ENCODE results near the gene PLEKHA8. TPM values are rescaled to one million over a fixed set of nuclear protein-coding genes. Genes with fewer than 3 reads are reported as not detected.
A peak's percentile ranks its signal among the peaks of the same experiment; 100 is the strongest.
"Not testable (repeated sequence)": the region's sequence is repeated elsewhere in the genome, so short reads cannot be mapped to it uniquely, and the experiment has no call there.

The PLEKHA8 gene
- total RNA-seq, 6 experiments from 2014 or later: 2.7 to 8.1 (median 4.4) TPM

DNA sequence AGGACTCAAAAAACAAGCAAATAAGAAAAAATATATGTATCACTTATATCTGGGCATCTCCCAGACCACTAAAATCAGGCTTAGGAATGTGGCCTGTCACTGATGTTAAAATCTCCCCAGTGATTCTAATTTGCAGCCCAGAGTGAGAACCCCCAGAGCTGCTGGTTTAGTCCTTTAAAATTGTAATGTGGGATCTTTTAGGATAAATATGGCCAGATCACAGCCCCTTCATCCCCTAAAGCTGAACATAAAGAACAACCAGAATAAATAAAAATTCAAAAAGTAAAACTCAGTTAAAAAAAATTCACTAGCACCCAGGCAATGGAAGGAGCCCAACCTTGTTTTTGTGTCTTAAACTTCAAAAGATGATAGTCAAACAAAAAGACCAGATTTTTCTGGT is 60.1 kb downstream of the PLEKHA8 start:
- Histone ChIP-seq H3K4me3 (no peak overlapping the region), H3K9me3 (no peaks in the 10 kb centered on the region), H3K36me3 (no peaks in the 10 kb centered on the region), H3K27me3 (no peaks in the 10 kb centered on the region), H3K27ac (no peak overlapping the region), H3K4me1 (no peaks in the 10 kb centered on the region)
- TF ChIP-seq, protein P1, sequence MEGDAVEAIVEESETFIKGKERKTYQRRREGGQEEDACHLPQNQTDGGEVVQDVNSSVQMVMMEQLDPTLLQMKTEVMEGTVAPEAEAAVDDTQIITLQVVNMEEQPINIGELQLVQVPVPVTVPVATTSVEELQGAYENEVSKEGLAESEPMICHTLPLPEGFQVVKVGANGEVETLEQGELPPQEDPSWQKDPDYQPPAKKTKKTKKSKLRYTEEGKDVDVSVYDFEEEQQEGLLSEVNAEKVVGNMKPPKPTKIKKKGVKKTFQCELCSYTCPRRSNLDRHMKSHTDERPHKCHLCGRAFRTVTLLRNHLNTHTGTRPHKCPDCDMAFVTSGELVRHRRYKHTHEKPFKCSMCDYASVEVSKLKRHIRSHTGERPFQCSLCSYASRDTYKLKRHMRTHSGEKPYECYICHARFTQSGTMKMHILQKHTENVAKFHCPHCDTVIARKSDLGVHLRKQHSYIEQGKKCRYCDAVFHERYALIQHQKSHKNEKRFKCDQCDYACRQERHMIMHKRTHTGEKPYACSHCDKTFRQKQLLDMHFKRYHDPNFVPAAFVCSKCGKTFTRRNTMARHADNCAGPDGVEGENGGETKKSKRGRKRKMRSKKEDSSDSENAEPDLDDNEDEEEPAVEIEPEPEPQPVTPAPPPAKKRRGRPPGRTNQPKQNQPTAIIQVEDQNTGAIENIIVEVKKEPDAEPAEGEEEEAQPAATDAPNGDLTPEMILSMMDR (IDR thresholded peaks at IDR 0.05): no peak
- no peak for TF ChIP-seq POLR2A (IDR thresholded peaks at IDR 0.05)
- intact Hi-C loops (cut with DNase I): no loop called here
- DNase-seq: no peak
- no peak for ATAC-seq

DNA sequence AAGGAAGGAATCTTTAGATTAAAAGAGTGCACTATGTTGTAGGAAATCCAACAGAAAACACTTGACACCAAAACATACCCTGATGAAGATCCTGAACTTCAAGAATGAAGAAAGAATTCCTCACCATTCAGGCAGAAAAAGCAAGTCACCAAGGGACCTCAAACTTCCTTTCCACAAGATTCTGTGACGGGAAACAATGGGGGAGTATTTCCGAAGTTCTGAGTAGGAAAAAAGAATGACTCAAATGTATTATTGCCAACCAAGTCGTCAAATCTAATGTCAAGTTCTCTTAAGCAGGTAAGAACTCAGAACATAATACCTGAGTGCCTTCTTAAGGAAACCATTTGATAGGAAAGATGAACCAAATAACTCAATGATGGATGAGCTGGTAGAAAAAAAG is 61.9 kb downstream of the PLEKHA8 start:
- no peaks in the 10 kb centered on the region for H3K4me1 ChIP-seq
- TF ChIP-seq, protein P1 (IDR thresholded peaks at IDR 0.05): no peak
- no peak for TF ChIP-seq POLR2A (IDR thresholded peaks at IDR 0.05)
- H3K36me3 ChIP-seq: no peaks in the 10 kb centered on the region
- DNase-seq: no peak
- intact Hi-C loops (cut with DNase I): no loop called here
- WGBS (ENCODE audit: insufficient coverage, low coverage, low lambda C conversion rate, missing lambda C conversion rate): 63% methylated on average over 3 of the region's 3 CpGs
- H3K27ac ChIP-seq: no peak overlapping the region
- no peaks in the 10 kb centered on the region for H3K9me3 ChIP-seq
- H3K27me3 ChIP-seq: no peaks in the 10 kb centered on the region
- no peak overlapping the region for H3K4me3 ChIP-seq
- no peak for ATAC-seq

DNA sequence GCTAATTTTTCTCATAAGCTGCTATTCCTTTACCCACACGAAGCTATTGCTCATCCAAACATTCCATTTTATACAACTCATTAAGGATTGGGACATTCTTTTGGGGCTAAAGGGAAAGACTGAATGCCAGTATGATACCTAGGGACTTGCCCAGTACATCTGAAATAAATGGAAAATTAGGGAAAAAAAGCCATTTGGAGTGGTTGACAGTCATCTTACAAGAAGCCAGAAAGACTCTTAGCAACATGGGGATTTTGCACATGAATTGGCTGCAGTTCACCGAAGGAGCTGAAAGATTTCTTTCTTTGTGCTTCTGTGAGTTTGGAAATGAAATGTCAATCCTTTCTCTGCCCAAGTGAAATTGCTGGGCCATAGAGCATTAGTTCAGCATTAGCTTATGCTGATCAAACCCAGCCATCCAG is 63.3 kb downstream of the PLEKHA8 start:
- Histone ChIP-seq H3K36me3 (no peaks in the 10 kb centered on the region), H3K9me3 (no peaks in the 10 kb centered on the region), H3K4me3 (no peak overlapping the region), H3K27ac (no peak overlapping the region), H3K27me3 (no peaks in the 10 kb centered on the region), H3K4me1 (no peaks in the 10 kb centered on the region)
- 81% methylated on average over 2 of the region's 2 CpGs for WGBS (ENCODE audit: insufficient coverage, low coverage, low lambda C conversion rate, missing lambda C conversion rate)
- no peak for ATAC-seq
- DNase-seq: no peak
- TF ChIP-seq, protein P1 (IDR thresholded peaks at IDR 0.05): no peak
- TF ChIP-seq POLR2A (IDR thresholded peaks at IDR 0.05): no peak
- intact Hi-C loops (cut with DNase I): no loop called here

DNA sequence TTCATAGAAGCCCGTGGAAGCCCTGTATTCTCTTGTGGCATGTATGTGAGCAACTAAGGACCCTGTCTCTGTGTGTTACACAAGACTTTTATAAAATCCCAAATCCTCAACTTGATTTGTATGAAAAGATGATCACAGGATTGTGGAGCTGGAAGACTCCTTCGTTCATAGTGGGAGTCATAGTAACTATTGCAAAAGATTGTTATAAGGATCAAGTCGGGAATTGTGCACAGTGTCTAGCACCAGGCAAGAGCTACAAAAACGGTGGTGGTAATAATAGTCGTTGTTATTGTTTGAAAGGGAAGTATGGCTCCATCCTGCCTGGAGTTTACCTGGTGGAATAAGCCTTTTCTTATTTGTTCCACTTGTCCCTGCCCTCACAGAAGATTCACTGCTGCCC is 63.8 kb downstream of the PLEKHA8 start:
- Histone ChIP-seq H3K4me1 (no peaks in the 10 kb centered on the region), H3K27ac (no peak overlapping the region), H3K27me3 (no peaks in the 10 kb centered on the region), H3K36me3 (no peaks in the 10 kb centered on the region), H3K9me3 (no peaks in the 10 kb centered on the region), H3K4me3 (no peak overlapping the region)
- TF ChIP-seq POLR2A (IDR thresholded peaks at IDR 0.05): no peak
- TF ChIP-seq, protein P1 (IDR thresholded peaks at IDR 0.05): no peak
- ATAC-seq (no peak), DNase-seq (no peak)
- WGBS (ENCODE audit: insufficient coverage, low coverage, low lambda C conversion rate, missing lambda C conversion rate): 78% methylated on average over 5 of the region's 5 CpGs
- intact Hi-C loops (cut with DNase I): no loop called here

DNA sequence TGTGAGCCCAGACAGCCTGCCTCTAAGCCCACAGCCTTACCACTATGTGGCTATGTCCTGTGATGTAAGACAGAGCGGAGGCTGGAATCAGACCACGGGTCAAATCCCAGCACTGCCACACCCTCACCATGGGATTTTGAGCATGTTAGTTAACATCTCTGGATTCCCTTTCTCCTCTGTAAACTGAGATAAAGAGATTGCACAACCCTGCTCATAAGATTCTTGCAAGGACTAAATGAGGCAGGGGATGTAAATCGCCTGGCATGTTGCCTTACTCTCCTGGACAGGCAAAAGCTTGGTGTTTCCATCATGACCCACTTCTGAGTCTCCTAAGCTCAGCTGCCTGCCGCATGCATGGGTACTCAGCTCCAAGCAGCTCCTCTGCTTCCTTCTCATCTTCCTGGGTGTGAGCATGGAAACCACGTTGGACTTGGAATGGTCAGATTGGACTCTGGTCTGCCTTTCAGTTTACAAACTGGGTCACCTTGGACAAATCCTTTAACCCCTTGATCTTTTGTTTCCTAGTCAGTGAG is 65.3 kb downstream of the PLEKHA8 start:
- Histone ChIP-seq H3K27me3 (no peaks in the 10 kb centered on the region), H3K9me3 (no peaks in the 10 kb centered on the region), H3K27ac (no peak overlapping the region), H3K4me1 (no peaks in the 10 kb centered on the region), H3K4me3 (no peak overlapping the region), H3K36me3 (no peaks in the 10 kb centered on the region)
- WGBS (ENCODE audit: insufficient coverage, low coverage, low lambda C conversion rate, missing lambda C conversion rate): 67% methylated on average over 5 of the region's 5 CpGs
- ATAC-seq: peak in 1 of 4 donors; percentile 21
- no peak for DNase-seq
- intact Hi-C loops (cut with DNase I): no loop called here
- TF ChIP-seq, protein P1 (IDR thresholded peaks at IDR 0.05): no peak

DNA sequence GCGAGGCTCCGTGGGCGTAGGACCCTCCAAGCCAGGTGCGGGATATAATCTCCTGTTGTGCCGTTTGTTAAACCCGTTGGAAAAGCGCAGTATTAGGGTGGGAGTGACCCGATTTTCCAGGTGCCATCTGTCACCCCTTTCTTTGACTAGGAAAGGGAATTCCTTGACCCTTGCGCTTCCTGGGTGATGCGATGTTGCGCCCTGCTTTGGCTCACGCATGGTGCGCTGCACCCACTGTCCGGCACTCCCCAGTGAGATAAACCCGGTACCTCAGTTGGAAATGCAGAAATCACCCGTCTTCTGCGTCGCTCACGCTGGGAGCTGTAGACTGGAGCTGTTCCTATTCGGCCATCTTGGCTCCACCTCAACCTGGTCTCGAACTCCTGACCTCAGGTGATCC is 70.4 kb downstream of the PLEKHA8 start:
- H3K4me1 ChIP-seq; H3K4me3 ChIP-seq; DNase-seq; H3K27me3 ChIP-seq; H3K27ac ChIP-seq; intact Hi-C loops (cut with DNase I); ATAC-seq; H3K36me3 ChIP-seq; H3K9me3 ChIP-seq: not testable (repeated sequence)
- WGBS (ENCODE audit: insufficient coverage, low coverage, low lambda C conversion rate, missing lambda C conversion rate): 83% methylated on average over 1 of the region's 21 CpGs

Data from right lobe of liver (tissue), 6 donors.